HG03095 (cell line): ENCODE results near the gene MUC4.
"Not testable (repeated sequence)": the region's sequence is repeated elsewhere in the genome, so short reads cannot be mapped to it uniquely, and the experiment has no call there.

ENCODE experiments used
- ATAC-seq: cut with Tn5 transposase; IDR thresholded peaks from one replicate; pipeline ENCODE4 v1.9.1; 2021; ENCODE audit warnings: moderate library complexity; ENCODE audit not compliant: unreplicated experiment

MUC4 gene

DNA sequence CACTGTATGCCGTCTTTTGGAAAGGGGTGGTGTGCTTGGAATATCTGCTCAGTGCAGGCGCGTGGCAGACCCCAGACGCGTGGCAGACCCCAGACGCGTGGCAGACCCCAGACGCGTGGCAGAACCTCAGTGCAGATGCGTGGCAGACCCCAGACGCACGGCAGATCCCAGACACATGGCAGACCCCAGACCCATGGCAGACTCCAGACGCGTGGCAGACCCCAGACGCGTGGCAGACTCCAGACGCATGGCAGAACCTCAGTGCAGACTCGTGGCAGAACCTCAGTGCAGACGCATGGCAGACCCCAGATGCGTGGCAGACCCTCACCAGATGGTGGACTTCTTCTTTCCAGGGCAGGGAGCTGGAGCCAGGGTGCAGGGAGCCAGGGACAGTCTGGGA is 637 bp upstream of the MUC4 start:
- ATAC-seq = no peak

DNA sequence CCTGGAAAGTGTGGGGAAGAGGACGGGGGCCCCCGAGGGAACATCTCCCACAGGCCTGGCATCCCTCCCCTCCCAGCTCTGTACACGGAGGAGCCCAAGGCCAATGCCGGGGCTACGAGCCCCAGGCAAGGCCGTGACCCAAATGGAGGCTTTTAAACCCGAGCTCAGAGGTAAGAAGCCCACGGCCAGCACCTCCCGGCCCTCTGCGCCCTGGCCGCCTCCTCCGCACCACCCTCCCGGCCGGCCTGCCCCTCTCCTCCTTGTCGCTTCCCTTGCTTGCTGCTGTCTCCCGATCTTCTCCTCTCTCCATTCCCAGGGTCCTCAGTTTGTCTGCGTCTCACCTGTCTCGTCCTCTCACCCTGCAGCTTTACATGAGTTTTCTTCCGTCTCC is 1.3 kb downstream of the MUC4 start:
- ATAC-seq = no peak

DNA sequence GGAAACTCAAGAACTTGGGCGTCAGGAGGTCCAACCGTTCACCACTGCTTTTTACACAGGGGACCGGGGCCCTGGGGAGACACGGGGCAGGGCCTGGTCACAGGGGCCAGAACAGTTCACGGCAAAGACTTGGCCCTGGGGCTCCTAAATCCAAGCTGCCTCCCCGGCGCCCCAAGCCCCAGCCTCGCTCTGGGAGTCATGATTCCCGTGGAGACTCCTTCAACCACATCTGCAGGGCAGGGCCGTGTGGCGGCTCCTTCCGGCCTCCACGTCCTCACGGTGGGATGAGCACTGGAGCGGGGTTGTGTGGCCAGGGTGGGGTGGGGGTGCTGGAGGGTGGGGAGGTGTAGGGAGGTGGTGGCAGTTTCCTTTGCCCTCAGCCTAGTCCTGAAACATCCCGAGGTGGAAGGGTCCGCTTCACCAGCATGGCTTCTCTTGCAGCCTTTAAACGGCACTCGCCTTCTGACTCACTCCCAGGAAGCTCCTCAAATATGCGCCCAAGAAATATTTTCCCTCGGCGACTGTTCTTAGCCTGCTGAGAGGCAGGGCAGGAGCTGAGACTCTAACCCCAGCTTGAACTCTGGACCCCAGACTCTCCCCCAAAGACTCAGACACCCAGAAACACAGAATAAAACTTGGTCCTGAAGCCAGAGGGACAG is 1.8 kb downstream of the MUC4 start:
- no peak for ATAC-seq

DNA sequence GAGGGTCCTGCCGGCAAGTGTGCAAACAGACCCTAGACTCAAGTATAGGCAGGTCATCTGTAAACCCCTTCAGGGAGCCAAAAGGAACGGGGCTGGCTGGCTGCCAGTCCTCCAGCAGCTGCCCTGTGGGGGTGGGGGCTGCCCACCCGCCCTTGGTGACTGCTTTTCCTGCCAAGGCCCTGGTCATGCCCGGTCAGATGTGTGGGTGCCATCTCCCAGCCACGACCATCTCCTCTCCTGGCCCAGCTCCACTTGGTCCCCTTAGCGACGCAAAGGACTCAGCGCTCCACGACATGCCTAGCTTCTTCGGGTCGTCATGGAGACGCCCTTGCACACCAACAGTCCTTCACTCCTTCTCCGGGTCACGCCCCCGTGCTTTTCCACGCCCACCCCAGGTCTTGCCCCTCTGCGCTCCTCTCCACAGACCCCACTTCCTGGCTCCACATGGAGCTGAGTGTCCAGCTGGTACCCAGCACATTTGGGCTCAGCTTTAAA is 2.4 kb downstream of the MUC4 start:
- ATAC-seq = no peak

DNA sequence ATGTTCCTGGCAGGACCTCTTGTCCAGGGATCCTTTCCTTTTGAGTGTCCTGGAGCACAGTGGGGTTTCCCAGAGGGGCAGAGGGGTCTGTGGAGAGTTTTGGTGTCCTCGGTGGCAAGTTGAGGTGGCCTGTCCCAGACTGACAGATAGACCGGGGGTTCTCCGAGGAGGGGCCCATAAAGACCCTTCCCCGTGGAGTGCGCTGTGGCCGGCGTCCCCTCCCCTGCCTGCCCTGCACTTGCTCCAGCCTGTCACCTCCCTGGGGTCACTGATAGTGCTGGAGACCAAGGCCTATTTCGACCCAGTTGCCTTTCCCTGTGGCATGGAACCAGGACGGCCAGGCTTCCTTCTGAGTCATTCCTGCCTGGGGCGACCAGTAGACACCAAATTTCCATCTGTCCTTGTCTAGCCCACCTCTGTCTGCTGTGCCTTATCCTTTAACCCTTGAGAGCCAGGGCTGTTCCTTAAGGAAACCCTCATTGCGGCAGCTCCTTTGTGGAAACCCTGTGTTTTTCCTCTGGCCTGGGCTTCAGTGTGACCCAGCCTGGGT is 2.9 kb downstream of the MUC4 start:
- no peak for ATAC-seq

DNA sequence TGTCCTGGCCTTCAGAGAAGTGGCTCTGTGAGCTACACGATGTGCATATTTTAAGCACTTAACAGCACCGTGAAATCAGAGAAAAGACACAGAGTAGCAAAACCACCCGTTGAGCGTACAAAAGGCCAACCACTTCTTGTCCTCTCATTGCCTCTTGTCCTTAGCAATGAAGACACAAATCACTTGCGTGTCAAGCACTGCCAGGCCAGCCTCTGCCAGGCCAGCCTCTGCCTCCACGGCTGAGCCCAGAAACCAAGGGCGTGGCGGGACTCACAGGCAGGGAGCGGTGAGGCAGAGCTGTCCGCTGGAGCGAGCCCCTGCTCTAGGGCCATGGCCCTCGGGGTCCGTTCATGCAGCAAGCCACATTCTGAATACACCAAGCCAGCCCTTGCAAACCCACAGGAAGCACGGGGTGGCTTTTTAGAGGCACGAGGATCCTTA is 4.0 kb downstream of the MUC4 start:
- no peak for ATAC-seq

DNA sequence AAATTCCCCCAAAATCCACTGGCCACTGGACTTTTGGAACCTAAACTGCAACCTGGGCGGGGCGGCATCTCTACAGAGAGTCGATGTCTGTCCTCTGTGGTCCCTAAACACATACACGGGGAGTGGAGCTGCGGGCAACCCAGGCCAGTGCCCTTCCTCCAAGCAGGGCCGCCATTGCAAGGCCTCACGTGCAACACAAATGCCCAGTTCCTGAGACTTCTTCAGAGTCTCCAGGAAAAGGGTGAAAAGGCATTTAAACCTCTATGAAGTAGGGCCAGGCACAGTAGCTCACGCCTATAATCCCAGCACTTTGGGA is 4.9 kb downstream of the MUC4 start:
- no peak for ATAC-seq

DNA sequence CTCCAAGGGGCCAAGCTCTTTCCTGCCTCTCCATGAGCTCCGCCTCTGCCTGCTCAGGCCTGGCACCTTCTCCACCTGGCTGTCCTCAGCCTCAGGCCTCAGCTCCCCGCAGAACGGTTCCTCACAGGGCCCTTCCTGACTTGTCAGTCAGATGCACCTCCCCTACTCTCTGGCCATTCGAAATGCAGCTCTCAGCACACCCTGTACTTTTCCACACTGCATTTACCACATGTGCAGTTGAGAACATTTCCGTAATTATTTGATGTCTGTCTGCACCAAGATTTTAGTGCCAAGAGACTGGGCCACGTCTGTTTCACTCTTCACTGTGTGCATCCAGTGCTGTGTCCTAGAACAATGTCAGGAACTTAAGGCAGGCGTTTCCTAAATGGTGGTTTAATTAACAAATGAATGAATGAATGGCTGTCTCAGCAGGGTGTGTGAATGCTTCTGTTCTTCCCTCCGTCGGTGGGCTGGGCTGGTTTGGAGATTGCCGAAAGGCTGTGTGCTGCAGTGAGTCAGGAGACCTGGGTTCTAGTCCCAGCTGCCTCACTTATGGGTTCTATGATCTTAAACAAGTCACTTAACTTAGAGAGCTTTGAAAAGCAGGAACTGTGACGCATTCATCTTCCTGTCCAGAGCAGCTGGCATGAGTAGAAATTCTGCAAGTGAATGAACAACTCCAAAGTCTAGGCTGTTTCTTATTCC is 5.4 kb downstream of the MUC4 start:
- ATAC-seq = no peak

DNA sequence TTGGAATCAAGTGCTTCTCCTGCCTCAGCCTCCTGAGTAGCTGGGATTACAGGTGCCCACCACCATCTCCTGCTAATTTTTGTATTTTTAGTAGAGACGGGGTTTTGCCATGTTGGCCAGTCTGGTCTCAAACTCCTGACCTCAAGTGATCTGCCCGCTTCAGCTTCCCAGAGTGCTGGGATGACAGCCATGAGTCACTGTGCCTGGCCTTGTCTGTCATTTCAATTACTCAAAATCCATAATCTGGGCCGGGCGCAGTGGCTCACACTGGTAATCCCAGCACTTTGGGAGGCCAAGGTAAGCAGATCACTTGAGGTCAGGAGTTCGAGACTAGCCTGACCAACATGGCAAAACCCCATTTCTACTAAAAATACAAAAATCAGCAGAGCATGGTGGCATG is 6.1 kb downstream of the MUC4 start:
- ATAC-seq = not testable (repeated sequence)

DNA sequence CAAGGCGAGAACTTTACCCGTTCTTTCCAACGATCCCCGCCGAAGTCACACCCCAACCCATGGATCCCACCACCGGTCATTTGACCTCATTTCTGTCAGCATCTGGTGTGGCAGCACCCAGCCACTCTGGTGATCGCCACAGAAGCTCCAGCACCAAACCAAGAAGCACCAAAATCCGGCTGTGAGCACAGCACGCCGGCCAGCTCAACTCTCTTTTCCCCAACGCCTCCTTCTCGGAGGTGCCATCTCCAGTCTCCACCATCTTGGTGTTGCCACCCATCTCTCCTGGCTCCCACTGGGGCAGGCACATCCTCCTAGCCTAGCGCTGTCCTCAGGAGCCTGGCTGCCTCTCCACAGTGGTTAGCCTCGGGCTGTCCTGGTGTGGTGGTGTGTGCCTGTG is 6.5 kb downstream of the MUC4 start:
- no peak for ATAC-seq

DNA sequence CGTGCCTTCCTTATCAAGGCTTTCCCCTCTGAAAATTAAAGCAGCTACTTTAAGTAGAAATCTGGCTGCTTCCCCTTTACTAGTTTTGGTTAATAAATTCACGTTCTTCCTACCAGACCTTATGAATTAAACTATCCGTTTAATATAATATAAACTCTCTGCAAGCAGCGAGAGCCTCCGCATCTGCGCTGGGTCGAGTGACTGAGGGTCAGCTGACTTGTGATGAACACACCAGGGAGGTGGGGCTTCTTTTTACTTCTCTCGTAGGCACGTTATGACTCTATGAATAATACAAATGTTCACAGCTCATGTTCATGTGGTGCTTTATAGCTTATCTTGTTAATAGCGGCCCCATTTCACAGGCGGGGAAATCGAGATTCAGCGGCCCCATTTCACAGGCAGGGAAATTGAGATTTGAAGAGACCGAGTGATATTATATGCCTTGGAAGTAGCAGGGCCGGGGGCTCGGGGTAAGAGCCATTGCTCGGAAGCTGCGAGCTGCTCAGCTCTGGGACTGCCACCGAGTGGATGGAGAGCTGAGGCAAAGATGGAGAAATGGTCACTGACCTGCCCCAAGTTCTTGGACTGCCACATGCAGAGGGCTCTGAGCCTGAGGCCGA is 8.3 kb downstream of the MUC4 start:
- no peak for ATAC-seq

DNA sequence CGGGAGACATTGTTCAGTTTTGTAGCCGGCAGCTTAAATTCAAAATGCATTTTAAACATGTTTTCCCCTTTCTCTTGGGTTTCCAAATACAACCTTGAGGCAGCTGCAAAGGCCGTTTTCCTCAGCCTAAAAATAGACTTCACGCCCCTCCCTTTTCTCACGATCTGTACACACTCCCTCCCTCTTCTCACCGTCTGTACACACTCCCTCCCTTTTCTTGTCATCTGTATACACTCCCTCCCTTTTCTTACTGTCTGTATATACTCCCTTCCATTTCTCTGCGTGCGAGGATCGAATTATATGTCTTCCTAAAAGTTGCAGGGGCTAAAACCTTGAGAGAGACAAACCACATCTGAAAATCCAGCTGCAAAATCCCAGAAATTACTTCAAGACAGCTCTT is 8.9 kb downstream of the MUC4 start:
- no peak for ATAC-seq

DNA sequence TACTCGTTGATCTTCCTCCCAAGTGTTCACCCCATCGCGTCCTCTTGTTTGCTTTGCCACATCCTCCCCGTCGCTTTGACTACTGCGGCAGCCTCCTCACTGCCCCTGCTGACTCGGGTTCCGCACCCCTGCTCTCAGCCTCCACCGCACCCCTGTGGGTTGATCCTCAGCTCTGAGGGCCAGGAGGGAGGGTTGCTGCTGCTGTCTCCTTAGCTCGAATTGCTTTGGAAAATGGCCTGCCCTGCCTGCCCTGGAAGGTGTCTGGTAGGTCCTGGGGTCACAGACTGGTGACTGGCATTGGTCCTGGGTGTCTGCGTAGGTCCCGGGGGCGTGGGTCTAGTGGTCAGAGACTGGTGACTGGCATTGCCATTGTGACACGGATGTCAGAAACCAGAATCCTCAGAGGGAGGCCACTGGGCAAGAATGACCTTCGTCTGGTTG is 9.4 kb downstream of the MUC4 start:
- ATAC-seq = no peak

DNA sequence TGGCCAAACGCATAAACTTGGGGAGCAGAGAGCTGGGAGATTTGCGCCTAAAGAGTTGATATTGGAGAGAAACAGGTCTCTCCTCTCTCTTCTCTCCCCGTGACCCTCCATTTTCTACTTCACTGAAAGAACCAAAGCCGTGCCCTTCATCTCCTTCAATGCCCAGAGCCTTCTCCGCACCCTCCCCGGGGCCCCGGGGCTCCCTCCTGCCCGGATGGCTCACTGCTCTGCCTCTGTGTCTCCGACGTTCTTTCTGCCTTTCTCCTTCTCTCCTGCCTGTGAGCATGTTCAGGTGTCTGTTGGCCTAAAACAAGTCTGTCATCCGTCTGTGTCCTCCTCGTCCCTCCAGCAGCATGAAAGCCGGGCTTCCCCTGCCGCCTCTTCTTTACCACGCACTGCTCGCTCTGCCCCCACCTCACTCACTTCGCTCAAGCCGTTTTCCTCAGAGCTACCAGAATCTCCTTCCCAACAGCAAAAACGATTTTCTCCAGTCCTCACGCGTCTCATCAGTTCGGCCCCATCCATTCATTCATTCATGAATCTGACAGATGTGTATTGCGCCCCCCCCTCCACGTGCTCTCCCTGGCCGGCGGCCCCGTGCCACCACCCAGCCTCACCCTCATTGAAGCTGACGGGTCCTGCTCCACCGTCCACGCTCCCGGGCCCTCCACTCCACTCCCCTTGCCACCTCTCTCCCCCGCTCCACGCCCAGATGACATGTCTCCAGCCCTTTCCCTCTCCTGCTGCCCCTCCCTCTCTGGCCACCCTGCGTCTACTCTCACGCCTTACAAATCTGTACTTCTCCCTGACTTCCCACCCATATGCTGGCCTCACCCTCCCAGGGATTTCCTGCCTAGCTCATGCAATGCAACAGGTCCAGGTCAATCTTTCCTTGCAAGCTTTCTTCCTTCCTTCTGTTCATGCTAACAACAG is 10.2 kb downstream of the MUC4 start:
- ATAC-seq = no peak

DNA sequence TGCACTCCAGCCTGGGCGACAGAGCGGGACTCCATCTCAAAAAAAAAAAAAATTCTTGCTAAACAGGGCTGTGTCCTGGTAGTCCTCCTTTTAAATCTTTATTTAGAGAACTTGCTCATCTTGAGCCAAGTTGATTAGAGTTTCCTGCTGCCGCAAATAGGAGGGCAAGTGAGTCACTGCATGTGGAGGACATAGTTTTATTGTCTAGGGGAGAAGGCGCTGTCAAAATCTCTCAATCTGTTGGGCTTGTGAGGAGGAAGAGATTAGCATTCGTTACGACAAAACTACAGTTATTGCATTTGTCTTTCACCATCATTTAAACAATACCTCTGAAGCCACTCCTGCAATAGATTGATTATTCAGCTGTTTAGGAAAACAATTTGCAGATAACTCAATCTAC is 11.5 kb downstream of the MUC4 start:
- no peak for ATAC-seq

DNA sequence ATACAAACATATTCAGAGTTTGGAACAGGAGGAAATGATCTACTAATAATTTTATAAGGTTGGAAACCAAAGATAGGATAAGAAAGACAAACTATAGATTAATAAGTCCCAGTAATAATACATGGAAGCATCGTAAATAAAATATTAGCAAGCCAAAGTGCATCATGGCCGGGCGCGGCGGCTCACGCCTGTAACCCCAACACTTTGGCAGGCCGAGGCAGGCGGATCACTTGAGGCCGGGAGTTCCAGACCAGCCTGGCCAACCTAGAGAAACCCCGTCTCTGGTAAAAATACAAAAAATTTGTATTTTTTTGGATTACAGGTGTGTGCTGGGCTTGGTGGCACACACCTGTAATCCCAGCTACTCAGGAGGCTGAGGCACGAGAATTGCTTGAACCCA is 14.9 kb downstream of the MUC4 start:
- ATAC-seq = no peak

DNA sequence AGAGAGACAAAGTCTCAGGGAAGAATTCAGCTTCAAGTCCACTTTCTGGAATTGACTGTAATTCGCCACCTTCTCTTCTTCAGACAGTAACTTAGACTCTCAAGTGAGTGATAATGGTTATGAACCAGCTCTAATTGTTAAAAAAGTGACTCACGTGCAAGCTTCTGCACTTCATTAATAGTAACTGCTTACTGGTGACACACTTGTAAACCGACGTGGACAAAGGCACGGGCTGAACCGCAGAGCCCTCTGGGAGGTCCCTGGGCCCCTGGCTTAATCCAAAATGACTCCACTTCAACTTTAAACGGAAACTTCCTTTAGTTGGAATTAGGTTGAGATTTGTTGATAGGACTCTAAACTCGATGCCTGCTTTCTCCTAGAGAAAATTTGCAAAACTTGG is 17.0 kb downstream of the MUC4 start:
- ATAC-seq = no peak

DNA sequence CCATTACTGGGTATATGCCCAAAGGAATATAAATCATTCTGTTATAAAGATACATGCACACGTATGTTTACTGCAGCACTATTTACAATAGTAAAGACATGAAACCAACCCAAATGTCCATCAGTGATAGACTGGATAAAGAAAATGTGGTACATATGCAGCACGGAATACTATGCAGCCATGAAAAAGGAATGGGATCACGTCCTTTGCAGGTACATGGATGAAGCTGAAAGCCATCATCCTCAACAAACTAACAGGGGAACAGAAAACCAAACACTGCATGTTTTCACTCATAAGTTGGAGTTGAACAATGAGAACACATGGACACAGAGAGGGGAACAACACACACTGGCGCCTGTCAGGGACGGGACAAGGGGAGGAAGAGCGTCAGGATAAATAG is 19.1 kb downstream of the MUC4 start:
- ATAC-seq = not testable (repeated sequence)

DNA sequence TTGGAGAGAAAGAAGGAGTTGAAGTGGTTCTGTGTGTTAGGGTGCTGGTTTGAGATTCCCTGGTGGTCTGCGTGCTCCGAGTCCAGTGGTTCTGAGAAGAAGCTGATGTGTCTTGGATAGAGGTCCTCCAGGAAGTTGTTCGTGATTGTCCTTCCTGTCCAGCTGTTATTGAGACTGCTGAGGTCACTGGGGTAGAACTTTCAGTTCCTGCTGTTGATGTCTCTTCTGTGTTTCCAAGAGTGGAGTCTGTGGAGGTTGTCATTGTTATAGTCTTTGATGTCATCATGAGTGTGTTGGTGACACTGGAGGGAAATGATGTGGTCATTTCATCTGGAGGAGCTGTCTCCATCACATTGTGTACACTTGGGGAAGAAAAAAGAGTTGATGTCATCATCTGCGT is 20.8 kb downstream of the MUC4 start:
- no peak for ATAC-seq

DNA sequence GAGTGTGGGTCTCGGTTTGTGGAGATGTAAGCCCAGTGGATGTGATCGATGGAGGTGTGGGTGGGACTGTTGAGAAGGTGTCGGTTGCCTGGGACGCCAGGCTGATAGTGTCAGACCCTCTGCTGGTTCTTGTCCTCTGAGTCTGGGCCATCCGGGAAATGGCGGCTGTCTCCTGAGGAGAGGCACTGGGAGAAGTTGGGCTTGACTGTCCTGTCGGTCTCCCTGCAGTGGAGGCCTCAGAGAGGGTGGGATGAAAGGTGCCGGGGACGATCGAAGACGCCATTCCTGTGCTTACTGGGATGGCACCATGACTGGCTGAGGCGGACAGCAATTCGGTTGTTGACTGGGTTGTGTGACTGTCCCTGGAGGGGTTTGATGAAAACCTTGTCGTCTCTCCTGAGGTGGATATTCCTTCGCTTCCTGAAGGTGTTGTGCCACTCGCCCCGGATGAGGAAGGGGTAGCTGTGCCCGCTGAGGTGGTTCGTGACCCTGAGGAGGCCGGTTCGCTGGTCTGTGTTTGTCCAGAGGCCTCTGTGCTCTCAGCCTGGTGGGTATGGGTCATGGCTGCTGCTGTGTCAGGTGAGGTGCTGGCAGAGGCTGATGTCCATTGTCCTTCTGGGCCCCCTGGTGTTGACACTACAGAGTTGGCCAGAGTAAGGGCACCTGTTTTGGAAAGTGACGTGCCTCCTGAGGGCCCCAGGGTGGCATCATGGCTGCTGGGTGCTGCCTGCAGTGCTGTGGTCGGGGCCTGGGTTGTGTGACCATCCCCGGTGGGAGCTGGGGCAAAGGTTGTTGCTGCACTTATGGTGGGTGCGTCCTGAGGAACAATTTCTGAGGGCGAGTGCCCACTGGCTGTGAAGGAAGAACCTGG is 22.8 kb downstream of the MUC4 start:
- no peak for ATAC-seq
